ENCODE measurements around the gene MTTP. TPM values are rescaled to one million over a fixed set of nuclear protein-coding genes. Genes with fewer than 3 reads are reported as not detected.
"Not testable (repeated sequence)": the region's sequence is repeated elsewhere in the genome, so short reads cannot be mapped to it uniquely, and the experiment has no call there.

The MTTP gene
- total RNA-seq, result 1.9 TPM

DNA sequence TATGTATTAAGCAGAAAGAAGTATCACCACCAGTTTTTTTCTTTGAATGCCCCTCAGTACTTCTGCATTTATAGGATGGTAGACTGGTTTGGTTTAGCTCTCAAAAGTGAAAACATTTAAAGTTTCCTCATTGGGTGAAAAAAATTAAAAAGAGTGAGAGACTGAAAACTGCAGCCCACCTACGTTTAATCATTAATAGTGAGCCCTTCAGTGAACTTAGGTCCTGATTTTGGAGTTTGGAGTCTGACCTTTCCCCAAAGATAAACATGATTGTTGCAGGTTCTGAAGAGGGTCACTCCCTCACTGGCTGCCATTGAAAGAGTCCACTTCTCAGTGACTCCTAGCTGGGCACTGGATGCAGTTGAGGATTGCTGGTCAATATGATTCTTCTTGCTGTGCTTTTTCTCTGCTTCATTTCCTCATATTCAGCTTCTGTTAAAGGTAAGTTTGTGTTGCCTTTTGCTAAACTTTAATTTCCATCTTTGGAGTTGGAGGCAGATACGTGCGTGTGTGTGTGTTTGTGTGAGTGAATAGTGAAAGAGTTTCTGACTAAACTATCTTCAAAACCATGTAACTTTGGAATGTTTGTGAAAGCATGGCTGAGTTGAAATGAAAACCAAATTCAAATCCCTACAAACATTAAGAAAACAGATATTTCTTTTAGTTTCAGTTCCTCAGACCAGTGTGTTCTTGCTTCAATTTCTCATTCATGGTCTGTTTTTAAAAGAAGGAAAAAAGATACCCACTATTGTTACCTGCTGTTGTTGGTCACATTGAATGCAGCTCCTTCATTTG lies at the start of gene MTTP:
Gene MTTP, plus strand, starts transcription at position 295 of the 795 bp plus-strand sequence. Its CDS starts 86 bp downstream, at position 381.
- intact Hi-C loops (cut with DNase I), result no loop called here
- DNase-seq (ENCODE audit: low spot score in 2 of 2), result no peak
- Histone ChIP-seq H3K27me3 (no peaks in the 10 kb centered on the region), H3K9me3 (no peaks in the 10 kb centered on the region), H3K36me3 (no peaks in the 10 kb centered on the region), H3K4me1 (peaks cover 0 to 3% of the 10 kb centered on the region in 2 donors), H3K27ac (peak within 1 kb of the TSS; percentile 42 to 47), H3K4me3 (peak within 1 kb of the TSS in 1 of 2 donors; percentile 43)
- TF ChIP-seq, protein P1, sequence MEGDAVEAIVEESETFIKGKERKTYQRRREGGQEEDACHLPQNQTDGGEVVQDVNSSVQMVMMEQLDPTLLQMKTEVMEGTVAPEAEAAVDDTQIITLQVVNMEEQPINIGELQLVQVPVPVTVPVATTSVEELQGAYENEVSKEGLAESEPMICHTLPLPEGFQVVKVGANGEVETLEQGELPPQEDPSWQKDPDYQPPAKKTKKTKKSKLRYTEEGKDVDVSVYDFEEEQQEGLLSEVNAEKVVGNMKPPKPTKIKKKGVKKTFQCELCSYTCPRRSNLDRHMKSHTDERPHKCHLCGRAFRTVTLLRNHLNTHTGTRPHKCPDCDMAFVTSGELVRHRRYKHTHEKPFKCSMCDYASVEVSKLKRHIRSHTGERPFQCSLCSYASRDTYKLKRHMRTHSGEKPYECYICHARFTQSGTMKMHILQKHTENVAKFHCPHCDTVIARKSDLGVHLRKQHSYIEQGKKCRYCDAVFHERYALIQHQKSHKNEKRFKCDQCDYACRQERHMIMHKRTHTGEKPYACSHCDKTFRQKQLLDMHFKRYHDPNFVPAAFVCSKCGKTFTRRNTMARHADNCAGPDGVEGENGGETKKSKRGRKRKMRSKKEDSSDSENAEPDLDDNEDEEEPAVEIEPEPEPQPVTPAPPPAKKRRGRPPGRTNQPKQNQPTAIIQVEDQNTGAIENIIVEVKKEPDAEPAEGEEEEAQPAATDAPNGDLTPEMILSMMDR (IDR thresholded peaks at IDR 0.05), result no peak

GRCh38 chr4:99529228-99529627 lies 45.4 kb upstream of the MTTP start:
- Histone ChIP-seq H3K27ac (no peak overlapping the region), H3K27me3 (no peaks in the 10 kb centered on the region)

DNA sequence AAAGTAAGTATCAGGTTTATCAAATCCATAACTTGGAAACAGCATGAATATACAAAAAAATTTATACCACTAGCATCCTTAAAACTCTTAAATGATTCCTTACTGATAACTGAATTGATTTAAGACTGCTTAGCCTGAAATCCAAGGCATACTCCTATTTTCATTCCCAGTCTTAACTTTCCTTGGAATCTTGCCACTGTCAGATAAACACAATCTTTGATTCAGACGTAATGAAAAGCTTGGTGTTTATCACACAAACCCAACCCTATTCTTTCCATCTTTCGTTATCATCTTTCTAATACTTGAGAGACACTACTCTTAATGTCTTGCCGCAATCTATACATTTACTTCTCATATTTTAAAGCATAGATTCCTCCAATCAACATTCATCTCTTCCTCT lies 44.7 kb upstream of the MTTP start:
- H3K4me1 ChIP-seq, result no peaks in the 10 kb centered on the region
- TF ChIP-seq, protein P1 (IDR thresholded peaks at IDR 0.05), result no peak
- H3K36me3 ChIP-seq, result no peaks in the 10 kb centered on the region
- H3K27me3 ChIP-seq, result no peaks in the 10 kb centered on the region
- no peak for DNase-seq (ENCODE audit: low spot score in 2 of 2)
- no peak overlapping the region for H3K4me3 ChIP-seq
- no peaks in the 10 kb centered on the region for H3K9me3 ChIP-seq
- H3K27ac ChIP-seq, result no peak overlapping the region
- intact Hi-C loops (cut with DNase I), result no loop called here

More at GRCh38 chr4:99529228-99529627, 45.4 kb upstream of the MTTP start:
- intact Hi-C loops (cut with DNase I), result no loop called here
- no peaks in the 10 kb centered on the region for H3K36me3 ChIP-seq
- no peak overlapping the region for H3K4me3 ChIP-seq
- no peaks in the 10 kb centered on the region for H3K4me1 ChIP-seq
- no peaks in the 10 kb centered on the region for H3K9me3 ChIP-seq
- no peak for DNase-seq (ENCODE audit: low spot score in 2 of 2)
- TF ChIP-seq, protein P1 (IDR thresholded peaks at IDR 0.05), result no peak

- H3K4me3 ChIP-seq; intact Hi-C loops (cut with DNase I); H3K36me3 ChIP-seq; H3K9me3 ChIP-seq; H3K27me3 ChIP-seq; H3K27ac ChIP-seq; H3K4me1 ChIP-seq; DNase-seq (ENCODE audit: low spot score in 2 of 2): not testable (repeated sequence)
These were observed 39.9 kb upstream of the MTTP start for GRCh38 chr4:99534699-99535098.

- H3K27me3 ChIP-seq, result no peaks in the 10 kb centered on the region
- intact Hi-C loops (cut with DNase I), result no loop called here
- TF ChIP-seq, protein P1 (IDR thresholded peaks at IDR 0.05), result no peak
These were observed 38.4 kb upstream of the MTTP start for GRCh38 chr4:99536271-99536670.

GRCh38 chr4:99536848-99537247 lies 37.8 kb upstream of the MTTP start:
- Histone ChIP-seq H3K4me3 (no peak overlapping the region), H3K4me1 (no peaks in the 10 kb centered on the region), H3K27ac (no peak overlapping the region), H3K9me3 (no peaks in the 10 kb centered on the region), H3K36me3 (no peaks in the 10 kb centered on the region), H3K27me3 (no peaks in the 10 kb centered on the region)
- intact Hi-C loops (cut with DNase I), result no loop called here
- no peak for DNase-seq (ENCODE audit: low spot score in 2 of 2)
- TF ChIP-seq, protein P1 (IDR thresholded peaks at IDR 0.05), result no peak

More at GRCh38 chr4:99536271-99536670, 38.4 kb upstream of the MTTP start:
- Histone ChIP-seq H3K36me3 (no peaks in the 10 kb centered on the region), H3K4me3 (no peak overlapping the region), H3K9me3 (no peaks in the 10 kb centered on the region), H3K4me1 (no peaks in the 10 kb centered on the region), H3K27ac (no peak overlapping the region)
- DNase-seq (ENCODE audit: low spot score in 2 of 2), result no peak
